ENCODE data around the gene SPATA31C2.

- TF ChIP-seq POLR2A (IDR thresholded peaks at IDR 0.05; ENCODE audit: borderline replicate concordance, extremely low read depth, insufficient read depth, insufficient read length): no peak
- no peak for TF ChIP-seq CTCF (IDR thresholded peaks at IDR 0.05 in 2 of 3, conservative IDR thresholded peaks at IDR 0.05 in 1 of 3; ENCODE audit: borderline replicate concordance in 1 of 3, insufficient read depth in 1 of 3, low read depth in 2 of 3, low read length in 2 of 3)
- no peak for TF ChIP-seq ZNF274 (IDR thresholded peaks at IDR 0.05; ENCODE audit: low read depth, low read length)
- no peak for TF ChIP-seq ZBTB33 (IDR thresholded peaks at IDR 0.05; ENCODE audit: extremely low read depth, insufficient replicate concordance, low read length)
- TF ChIP-seq ATF3 (IDR thresholded peaks at IDR 0.05): no peak
Observed at GRCh38 chr9:88178641-88179040, 40.4 kb upstream of the SPATA31C2 start.
